Neural progenitor cell (in vitro differentiated cells): ENCODE results near the gene PLCXD3. TPM values are rescaled to one million over a fixed set of nuclear protein-coding genes. Genes with fewer than 3 reads are reported as not detected.

Source experiments
- DNase-seq: peaks from one replicate; pipeline ENCODE4 v3.0.0-alpha.2; 2016; ENCODE audit warnings: low spot score
- H2AFZ ChIP-seq: fragments of 200-600 bp; sonication (generic); replicated peaks from 2 replicates; pipeline ENCODE4 v1.6.1; 2016; ENCODE audit warnings: antibody characterized with exemption
- H3F3A ChIP-seq: fragments of 200-600 bp; sonication (generic); 2 replicates; pipeline ENCODE4 v1.6.1; 2016; ENCODE audit warnings: antibody characterized with exemption, low read depth
- H3K27ac ChIP-seq: fragments of 200-600 bp; sonication (generic); 2 replicates; pipeline ENCODE4 v1.5.1; 2016; ENCODE audit warnings: mild to moderate bottlenecking
- H3K27me3 ChIP-seq: fragments of 200-600 bp; sonication (generic); 2 replicates; pipeline ENCODE4 v1.6.1; 2016; ENCODE audit warnings: mild to moderate bottlenecking, moderate library complexity
- H3K36me3 ChIP-seq: fragments of 200-600 bp; sonication (generic); 2 replicates; pipeline ENCODE4 v1.5.1; 2016
- H3K4me1 ChIP-seq: fragments of 200-600 bp; sonication (generic); 2 replicates; pipeline ENCODE4 v1.6.1; 2016; ENCODE audit warnings: mixed run types
- H3K4me2 ChIP-seq: fragments of 200-600 bp; sonication (generic); 2 replicates; pipeline ENCODE4 v1.6.1; 2016
- H3K4me3 ChIP-seq: fragments of 200-600 bp; sonication (generic); 2 replicates; pipeline ENCODE4 v1.5.1; 2016
- H3K79me2 ChIP-seq: fragments of 200-600 bp; sonication (generic); 2 replicates; pipeline ENCODE4 v1.6.1; 2016; ENCODE audit warnings: low read depth
- H3K9ac ChIP-seq: fragments of 200-600 bp; sonication (generic); 2 replicates; pipeline ENCODE4 v1.6.1; 2016
- H3K9me3 ChIP-seq: fragments of 200-600 bp; sonication (generic); 2 replicates; pipeline ENCODE4 v1.5.1; 2016; ENCODE audit warnings: low read depth
- H4K20me1 ChIP-seq: fragments of 200-600 bp; sonication (generic); 2 replicates; pipeline ENCODE4 v1.6.1; 2016; ENCODE audit warnings: low read depth
- H3K27ac Mint-ChIP-seq: 3 replicates; pipeline ENCODE4 v1.8.0; 2021; ENCODE audit warnings: mixed read lengths
- H3K27me3 Mint-ChIP-seq: 2 replicates; pipeline ENCODE4 v1.8.0; 2022; ENCODE audit warnings: low read depth, mild to moderate bottlenecking, inconsistent platforms, moderate library complexity, mixed read lengths; ENCODE audit not compliant: insufficient read depth
- H3K36me3 Mint-ChIP-seq: 3 replicates; pipeline ENCODE4 v1.8.0; 2021; ENCODE audit warnings: mixed read lengths
- H3K4me1 Mint-ChIP-seq: 3 replicates; pipeline ENCODE4 v1.8.0; 2021; ENCODE audit warnings: mixed read lengths
- H3K4me3 Mint-ChIP-seq: 3 replicates; pipeline ENCODE4 v1.8.0; 2021; ENCODE audit warnings: mild to moderate bottlenecking, moderate library complexity, mixed read lengths
- H3K9me3 Mint-ChIP-seq: 3 replicates; pipeline ENCODE4 v1.8.0; 2020; ENCODE audit warnings: mixed read lengths
- CTCF ChIP-seq: fragments of 200-600 bp; sonication (generic); IDR thresholded peaks from 2 replicates; pipeline ENCODE4 v1.5.1; 2017; ENCODE audit warnings: antibody characterized with exemption, mild to moderate bottlenecking
- EZH2 ChIP-seq: fragments of 200-600 bp; sonication (generic); IDR thresholded peaks from 2 replicates; pipeline ENCODE4 v1.6.1; 2017; ENCODE audit warnings: antibody characterized with exemption, mild to moderate bottlenecking, moderate library complexity
- EZH2phosphoT487 ChIP-seq: fragments of 200-600 bp; sonication (generic); IDR thresholded peaks from 2 replicates; pipeline ENCODE4 v1.6.1; 2017; ENCODE audit warnings: antibody characterized with exemption
- total RNA-seq: library from RNA; depleted of rRNA; stranded (reverse); fragments of >200 nt; gene quantifications from 2 replicates; pipeline ENCODE4 v1.2.3, GENCODE V29; 2015; ENCODE audit warnings: low replicate concordance

Gene PLCXD3
- total RNA-seq, 1 donor from 2014 or later, result not detected

DNA sequence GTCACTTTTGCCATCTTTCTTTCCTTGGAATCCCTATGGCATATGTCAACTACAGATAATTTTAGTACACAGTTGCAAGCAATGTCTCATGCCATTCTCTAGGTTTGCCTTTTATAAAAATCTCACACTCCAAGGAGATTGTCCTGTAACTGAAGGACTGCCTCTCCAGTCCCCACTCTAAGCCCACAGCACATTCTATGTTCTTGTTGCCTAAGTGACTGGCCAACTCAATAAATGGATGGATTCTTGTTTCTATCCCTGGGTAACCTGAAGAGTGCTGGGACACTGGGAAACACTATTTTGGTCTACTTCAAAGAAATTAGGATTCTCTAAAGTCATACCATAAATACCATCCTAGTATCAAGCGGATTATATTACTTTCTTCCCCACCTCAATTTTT, 145.0 kb downstream of the PLCXD3 start:
- peaks cover 23% of the 10 kb centered on the region for H3K4me1 Mint-ChIP-seq
- H3F3A ChIP-seq, result no peaks in the 10 kb centered on the region
- no peaks in the 10 kb centered on the region for H3K27me3 ChIP-seq
- H3K79me2 ChIP-seq, result no peaks in the 10 kb centered on the region
- H3K4me3 Mint-ChIP-seq, result no peak overlapping the region
- H3K4me2 ChIP-seq, result no peak overlapping the region
- no peaks in the 10 kb centered on the region for H3K9me3 ChIP-seq
- no peak for DNase-seq
- no peak overlapping the region for H3K9ac ChIP-seq
- no peak overlapping the region for H2AFZ ChIP-seq
- TF ChIP-seq EZH2, result no peak
- no peak for TF ChIP-seq EZH2phosphoT487
- TF ChIP-seq CTCF, result no peak
- H3K9me3 Mint-ChIP-seq, result peaks cover 2% of the 10 kb centered on the region
- H3K4me1 ChIP-seq, result no peaks in the 10 kb centered on the region
- no peak overlapping the region for H3K27ac ChIP-seq
- H4K20me1 ChIP-seq, result no peaks in the 10 kb centered on the region
- H3K27ac Mint-ChIP-seq, result no peak overlapping the region
- H3K36me3 ChIP-seq, result no peaks in the 10 kb centered on the region
- H3K36me3 Mint-ChIP-seq, result no peaks in the 10 kb centered on the region
- H3K4me3 ChIP-seq, result no peak overlapping the region
- peaks cover 2% of the 10 kb centered on the region for H3K27me3 Mint-ChIP-seq

DNA sequence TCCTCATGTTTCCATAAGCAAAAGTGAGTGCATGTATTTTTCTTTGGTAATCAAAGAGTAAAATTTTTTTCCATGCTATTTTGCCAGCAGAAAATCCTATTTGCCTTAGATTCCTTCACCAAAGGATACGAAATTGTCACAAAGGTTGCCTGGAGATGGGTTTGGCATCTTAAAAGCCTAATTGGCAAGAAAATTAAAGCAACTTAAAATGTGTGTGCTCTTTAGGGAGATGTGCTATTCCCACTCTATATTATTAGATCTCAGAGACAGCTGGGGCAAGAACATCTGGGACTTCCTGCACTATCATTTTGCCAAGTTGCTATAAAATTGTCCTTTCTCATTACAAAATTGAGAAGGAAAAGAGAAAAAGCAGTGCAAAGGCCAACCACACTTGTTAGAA, 146.1 kb downstream of the PLCXD3 start:
- H3F3A ChIP-seq, result no peaks in the 10 kb centered on the region
- no peaks in the 10 kb centered on the region for H3K36me3 Mint-ChIP-seq
- H3K9me3 Mint-ChIP-seq, result peaks cover 10% of the 10 kb centered on the region

GRCh38 chr5:41363343-41363986, 146.9 kb downstream of the PLCXD3 start:
- no peaks in the 10 kb centered on the region for H3K9me3 ChIP-seq
- peaks cover 2% of the 10 kb centered on the region for H3K27me3 Mint-ChIP-seq
- H3K27me3 ChIP-seq, result no peaks in the 10 kb centered on the region
- H4K20me1 ChIP-seq, result no peaks in the 10 kb centered on the region
- H3K79me2 ChIP-seq, result no peaks in the 10 kb centered on the region
- no peaks in the 10 kb centered on the region for H3K36me3 ChIP-seq
- H3K4me2 ChIP-seq, result no peak overlapping the region
- no peak for TF ChIP-seq EZH2
- no peak for TF ChIP-seq EZH2phosphoT487
- no peak for TF ChIP-seq CTCF
- no peak overlapping the region for H3K4me3 ChIP-seq
- H3K36me3 Mint-ChIP-seq, result no peaks in the 10 kb centered on the region
- peaks cover 23% of the 10 kb centered on the region for H3K4me1 Mint-ChIP-seq
- no peak overlapping the region for H2AFZ ChIP-seq
- peaks cover 16% of the 10 kb centered on the region for H3K9me3 Mint-ChIP-seq
- H3K4me1 ChIP-seq, result no peaks in the 10 kb centered on the region
- H3K9ac ChIP-seq, result no peak overlapping the region
- H3K27ac Mint-ChIP-seq, result no peak overlapping the region
- no peak overlapping the region for H3K27ac ChIP-seq
- DNase-seq, result no peak
- H3K4me3 Mint-ChIP-seq, result no peak overlapping the region
- no peaks in the 10 kb centered on the region for H3F3A ChIP-seq

More for the DNA sequence above, 146.1 kb downstream of the PLCXD3 start:
- Histone ChIP-seq H3K36me3 (no peaks in the 10 kb centered on the region), H4K20me1 (no peaks in the 10 kb centered on the region), H3K9me3 (no peaks in the 10 kb centered on the region), H2AFZ (peak overlapping the region; percentile 60), H3K4me1 (no peaks in the 10 kb centered on the region), H3K27ac (no peak overlapping the region), H3K9ac (no peak overlapping the region), H3K4me3 (no peak overlapping the region), H3K79me2 (no peaks in the 10 kb centered on the region), H3K27me3 (no peaks in the 10 kb centered on the region), H3K4me2 (no peak overlapping the region)
- Mint-ChIP-seq H3K27ac (no peak overlapping the region), H3K4me3 (no peak overlapping the region), H3K4me1 (peaks cover 23% of the 10 kb centered on the region), H3K27me3 (peaks cover 2% of the 10 kb centered on the region)
- TF ChIP-seq EZH2 (no peak), EZH2phosphoT487 (no peak), CTCF (no peak)
- no peak for DNase-seq
